ENCODE data around the gene TMEM72.
"Not testable (repeated sequence)": the region's sequence is repeated elsewhere in the genome, so short reads cannot be mapped to it uniquely, and the experiment has no call there.

The TMEM72 gene

GRCh38 chr10:44911081-44911540 lies at the start of gene TMEM72:
Gene TMEM72, plus strand, starts transcription at chr10:44911337. Its CDS starts 176 bp downstream, at chr10:44911513.
- no peak for DNase-seq (ENCODE audit: low read depth in 2 of 2)

DNA sequence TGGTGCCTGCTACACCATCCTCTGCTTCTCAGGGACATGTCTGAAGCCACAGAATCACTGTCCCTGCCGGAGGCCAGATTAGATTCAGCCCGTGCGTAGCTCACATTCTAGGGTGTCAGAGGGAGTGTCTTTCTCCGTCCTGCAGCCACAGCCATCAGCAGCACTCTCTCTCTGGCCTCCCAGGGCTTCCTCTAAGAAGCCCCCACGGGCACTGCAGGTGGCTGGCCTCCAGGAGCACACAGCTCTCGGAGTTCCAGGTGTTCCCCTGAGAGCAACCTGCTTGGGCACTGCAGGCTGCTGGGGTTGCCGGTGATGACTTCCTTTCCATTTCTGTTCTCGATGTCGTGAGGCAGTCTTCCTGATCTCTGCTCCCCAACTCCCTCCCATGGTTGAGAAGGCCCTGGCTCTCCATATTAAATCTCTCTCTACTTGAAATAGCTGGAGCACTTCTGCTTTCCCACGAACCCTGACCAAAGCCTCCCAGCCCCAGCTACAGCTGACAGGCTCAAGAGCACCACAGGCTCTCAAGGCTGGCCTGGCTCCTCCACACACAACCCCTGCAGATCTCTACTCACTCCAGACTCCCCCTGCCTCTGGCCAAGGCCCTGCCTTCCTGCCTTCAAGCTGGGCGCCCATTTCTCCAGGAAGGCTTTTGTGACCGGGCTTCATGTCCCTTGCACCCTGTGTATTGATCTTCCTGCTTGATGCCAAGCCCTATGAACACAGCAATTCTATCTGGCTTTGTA lies 49.0 kb upstream of the TMEM72 start:
- DNase-seq (ENCODE audit: low read depth in 2 of 2), result no peak

- no peak for DNase-seq (ENCODE audit: low read depth in 2 of 2)
Observed at GRCh38 chr10:44862924-44863323, 48.2 kb upstream of the TMEM72 start.

- DNase-seq (ENCODE audit: low read depth in 2 of 2), result no peak
Observed at GRCh38 chr10:44863344-44864047, 47.6 kb upstream of the TMEM72 start.

DNA sequence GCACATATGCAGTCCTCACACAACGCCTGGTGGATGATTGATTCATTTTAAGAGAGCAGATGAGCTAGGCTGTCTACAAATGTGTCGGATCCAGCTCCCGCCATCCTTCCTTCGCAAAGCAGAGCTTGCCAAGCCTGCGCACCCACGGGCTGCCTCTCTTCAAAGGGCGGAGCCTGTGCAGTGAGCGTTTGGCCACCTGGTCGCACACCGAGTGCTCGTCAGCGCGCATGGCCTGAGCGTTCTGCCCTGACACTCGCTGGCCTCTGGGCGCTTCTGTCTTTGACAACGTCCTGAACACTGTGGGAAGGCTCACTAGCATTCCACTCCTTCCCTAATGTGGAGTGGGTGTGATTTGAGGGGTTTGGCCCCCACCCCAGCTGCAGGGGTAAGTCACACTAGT lies 47.1 kb upstream of the TMEM72 start:
- DNase-seq (ENCODE audit: low read depth in 2 of 2), result no peak

- DNase-seq (ENCODE audit: low read depth in 2 of 2), result peak; percentile 68 to 72
Observed at GRCh38 chr10:44864637-44865288, 46.4 kb upstream of the TMEM72 start.

DNA sequence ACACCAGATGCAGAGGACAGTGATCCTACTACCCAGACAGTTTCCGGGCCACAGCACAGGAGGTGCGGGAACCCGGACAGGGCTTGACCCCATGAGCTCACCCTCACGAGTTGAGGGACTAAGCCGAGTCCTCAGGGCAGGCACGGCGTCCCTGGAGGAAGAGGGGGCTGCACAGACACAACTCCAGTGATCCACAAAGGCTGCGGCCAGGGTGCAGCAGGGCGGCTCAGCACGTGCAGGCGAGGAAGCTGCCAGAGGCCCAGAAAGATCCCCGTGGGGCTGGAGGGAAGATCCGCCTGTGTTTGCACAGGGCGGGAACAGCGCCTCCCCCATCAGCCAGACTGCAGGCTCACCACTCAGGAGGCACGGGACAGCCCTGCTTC lies 45.9 kb upstream of the TMEM72 start:
- DNase-seq (ENCODE audit: low read depth in 2 of 2), result no peak

DNA sequence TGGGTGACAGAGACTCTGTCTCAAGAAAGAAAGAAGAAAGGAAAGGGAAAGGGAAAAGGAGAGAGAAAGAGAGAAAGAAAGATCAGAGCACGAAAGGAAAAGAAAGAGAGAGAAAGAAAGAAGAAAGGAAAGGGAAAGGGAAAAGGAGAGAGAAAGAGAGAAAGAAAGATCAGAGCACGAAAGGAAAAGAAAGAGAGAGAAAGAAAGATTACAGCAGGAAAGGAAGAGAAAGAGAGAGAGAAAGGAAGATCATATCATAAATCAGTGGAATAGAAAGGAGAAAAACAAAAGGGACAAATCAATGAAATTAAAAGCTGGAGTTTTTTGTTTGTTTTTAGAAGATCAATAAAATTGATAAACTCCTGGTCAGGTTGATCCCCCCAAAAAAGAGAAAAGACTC lies 44.8 kb upstream of the TMEM72 start:
- DNase-seq (ENCODE audit: low read depth in 2 of 2), result not testable (repeated sequence)

DNA sequence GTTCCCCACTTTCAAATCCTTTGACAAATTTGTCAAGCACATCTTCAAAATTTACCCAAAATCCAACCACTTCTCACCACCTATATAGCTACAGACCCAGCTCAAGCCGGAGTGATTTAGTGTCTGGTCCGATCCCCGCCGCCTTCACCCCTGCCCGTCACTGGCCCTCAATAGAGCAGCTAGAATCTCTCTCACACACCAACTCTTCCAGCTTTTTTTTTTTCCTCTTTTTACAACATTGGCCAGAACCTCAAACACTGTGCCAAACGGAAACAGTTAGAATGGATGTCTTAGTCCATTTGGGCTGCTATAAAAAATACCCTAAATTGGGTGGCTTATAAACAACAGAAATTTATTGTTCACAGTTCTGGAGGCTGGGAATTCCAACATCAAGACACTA lies 41.1 kb upstream of the TMEM72 start:
- no peak for DNase-seq (ENCODE audit: low read depth in 2 of 2)

GRCh38 chr10:44873160-44873559 lies 38.0 kb upstream of the TMEM72 start:
- peak; percentile 41 to 45 for DNase-seq (ENCODE audit: low read depth in 2 of 2)

- DNase-seq (ENCODE audit: low read depth in 2 of 2), result no peak
Observed at GRCh38 chr10:44874166-44874565, 37.0 kb upstream of the TMEM72 start.

DNA sequence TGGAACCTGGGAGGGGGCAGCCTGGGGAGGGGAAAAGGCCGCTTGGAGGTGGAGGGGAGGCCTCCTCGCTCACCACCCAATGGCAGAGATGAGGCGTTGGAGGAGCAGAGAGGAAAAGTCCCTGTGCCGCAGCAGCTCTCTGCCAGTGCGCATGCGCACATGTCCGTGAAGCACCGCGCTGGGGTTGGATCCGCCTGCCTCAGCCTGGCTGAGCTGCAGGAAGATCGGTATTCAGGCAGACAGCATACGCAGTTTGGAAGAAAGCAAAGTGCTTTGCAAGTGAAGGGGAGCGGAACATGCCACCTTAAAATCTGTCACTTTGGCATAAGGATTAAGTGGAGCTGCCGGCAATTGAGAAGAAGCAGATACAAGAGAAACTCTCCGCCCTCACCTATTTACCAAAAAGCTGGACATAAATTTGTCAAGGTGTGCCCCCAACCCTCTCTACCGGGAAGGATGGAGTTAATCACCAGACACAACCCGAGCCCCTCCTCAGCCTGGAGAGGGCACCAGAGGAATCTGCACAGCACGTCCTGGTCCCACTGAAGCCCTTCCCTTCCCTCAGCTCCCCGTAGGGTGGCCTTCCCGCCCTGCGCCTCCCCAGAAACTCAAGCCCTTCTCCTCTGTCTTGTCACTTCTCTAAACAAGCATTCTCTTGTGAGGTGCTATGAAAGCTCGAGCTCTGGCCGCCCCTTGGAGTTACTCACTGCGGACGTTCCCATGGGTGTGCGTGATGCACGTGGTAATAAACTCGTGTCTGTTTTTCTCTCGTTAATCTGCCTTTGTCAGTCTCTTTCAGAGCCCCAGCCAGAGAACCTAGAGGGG lies 32.2 kb upstream of the TMEM72 start:
- DNase-seq (ENCODE audit: low read depth in 2 of 2), result peak; percentile 72

DNA sequence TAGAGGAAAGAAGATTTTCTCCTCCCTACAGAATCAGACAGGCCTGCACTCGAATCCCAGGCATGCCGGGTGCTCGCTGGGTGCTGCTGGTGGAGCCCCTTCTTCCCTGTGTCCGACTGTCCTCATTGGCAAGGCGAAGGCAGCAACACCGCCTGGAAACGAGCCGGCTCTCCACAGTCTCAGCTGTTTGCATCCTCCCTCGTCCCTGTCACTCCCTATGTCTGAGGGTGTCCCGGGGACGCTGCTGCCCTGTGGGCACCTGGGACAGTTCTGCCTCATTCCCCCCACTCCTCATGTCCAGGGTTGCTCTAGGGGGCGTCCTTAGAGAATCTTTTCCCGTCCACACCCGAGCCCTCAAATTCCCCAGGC lies 31.6 kb upstream of the TMEM72 start:
- no peak for DNase-seq (ENCODE audit: low read depth in 2 of 2)

DNA sequence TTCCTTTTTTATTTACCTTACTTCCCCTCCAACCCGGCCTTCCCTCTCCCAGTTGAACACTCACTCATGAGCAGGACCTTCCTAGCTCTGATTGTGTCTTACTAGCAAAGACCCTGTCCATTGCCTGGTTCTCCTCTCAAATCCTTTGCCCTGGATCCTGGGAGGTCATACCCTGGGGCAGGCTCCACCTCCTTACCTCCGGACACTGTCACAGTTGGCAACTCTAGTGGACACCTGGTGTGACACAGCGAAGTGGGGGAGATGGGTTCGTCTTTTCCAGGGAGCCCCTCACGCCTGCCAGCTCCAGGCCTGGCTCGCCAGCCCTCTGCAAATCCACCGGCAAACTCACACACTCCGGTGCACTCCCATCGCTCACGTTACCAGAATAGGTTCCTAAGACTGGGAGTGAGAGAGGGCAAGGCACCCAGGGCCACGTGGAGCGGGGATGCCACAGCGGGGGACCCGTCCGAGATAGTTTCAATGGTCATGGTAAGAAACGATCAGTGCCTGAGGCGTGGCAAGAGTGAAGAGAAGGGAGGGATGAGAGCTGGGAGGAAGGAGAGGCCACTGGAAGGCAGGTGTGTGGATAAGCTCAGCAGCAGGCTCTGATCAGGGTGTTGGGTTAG lies 30.9 kb upstream of the TMEM72 start:
- DNase-seq (ENCODE audit: low read depth in 2 of 2), result no peak

- DNase-seq (ENCODE audit: low read depth in 2 of 2), result no peak
Observed at GRCh38 chr10:44881649-44882048, 29.5 kb upstream of the TMEM72 start.

- no peak for DNase-seq (ENCODE audit: low read depth in 2 of 2)
Observed at GRCh38 chr10:44882166-44882720, 28.9 kb upstream of the TMEM72 start.

DNA sequence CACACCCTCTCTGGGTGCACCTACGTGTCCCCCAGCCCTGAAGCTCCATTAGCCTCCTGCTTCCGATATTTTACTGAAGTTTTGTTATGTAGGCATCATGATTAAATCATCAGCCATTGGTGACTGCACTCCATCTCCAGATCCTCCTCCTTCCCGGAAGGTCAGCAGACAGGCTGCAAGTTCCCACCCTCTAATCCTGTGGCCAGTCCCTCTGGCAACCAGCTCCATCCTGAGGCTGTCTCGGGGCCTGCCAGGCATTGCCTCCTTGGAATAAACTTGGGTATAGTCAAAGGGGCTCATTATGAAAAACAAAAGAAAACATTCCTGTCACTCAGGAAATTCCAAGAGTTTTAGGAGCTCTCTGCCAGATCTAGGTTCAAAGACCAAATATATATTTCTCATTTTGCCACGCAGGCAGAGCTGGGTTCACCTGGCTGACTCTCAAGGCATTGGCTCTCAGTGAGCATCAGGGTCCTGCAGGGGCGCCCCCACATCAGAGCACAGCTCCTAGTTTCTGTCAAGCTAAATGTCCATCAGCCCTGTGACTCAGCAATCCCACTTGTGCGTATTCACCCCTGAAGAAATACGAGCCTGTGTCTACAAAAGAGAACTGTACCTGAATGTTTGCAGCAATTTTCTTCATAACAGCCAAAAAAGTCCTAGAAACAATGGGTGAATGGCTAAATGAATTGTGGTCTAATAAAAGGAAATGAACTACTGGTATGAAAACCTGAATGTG lies 27.4 kb upstream of the TMEM72 start:
- no peak for DNase-seq (ENCODE audit: low read depth in 2 of 2)

- DNase-seq (ENCODE audit: low read depth in 2 of 2), result no peak
Observed at GRCh38 chr10:44885710-44886109, 25.4 kb upstream of the TMEM72 start.

DNA sequence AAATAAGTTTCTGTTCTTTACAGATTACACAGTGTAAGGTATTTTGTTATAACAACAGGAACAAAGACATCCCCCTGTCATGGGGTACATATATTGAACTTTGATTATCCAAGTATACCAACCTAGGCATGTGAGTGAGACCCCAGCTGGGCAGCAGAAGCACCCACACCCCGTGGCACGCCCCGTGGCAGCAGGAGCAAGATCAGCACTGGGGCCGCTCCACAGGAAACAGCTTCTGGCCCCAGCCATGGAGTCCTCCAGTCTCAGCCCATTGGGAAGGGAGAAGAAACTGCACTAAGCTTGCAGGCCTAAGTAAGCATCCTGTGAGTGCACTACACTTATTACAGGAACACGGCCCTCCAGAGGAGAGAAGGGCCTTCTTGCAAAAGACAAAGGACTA lies 24.2 kb upstream of the TMEM72 start:
- no peak for DNase-seq (ENCODE audit: low read depth in 2 of 2)

DNA sequence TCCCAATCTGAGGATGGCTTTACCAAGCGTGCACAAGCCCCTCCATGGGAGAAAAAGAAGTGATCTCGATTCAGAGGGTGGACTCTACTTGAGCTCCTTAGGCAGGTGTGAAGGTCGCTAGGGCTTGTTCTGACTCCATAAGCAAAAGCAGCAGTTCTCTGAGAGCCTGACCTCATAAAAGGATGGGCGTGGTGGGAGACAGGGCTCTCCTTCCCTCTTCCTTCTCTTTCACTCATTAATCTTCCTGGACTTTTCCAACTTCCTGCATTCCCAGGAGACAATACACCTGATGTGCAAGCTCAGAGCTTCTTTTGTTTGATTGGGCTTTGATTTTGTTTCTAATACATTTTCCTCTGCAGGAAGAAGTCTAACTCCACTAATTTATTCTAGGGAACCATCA lies 22.3 kb upstream of the TMEM72 start:
- DNase-seq (ENCODE audit: low read depth in 2 of 2), result no peak

Measured in fibroblast of skin of left quadriceps (primary cell).